ENCODE results near the gene AGPAT2. TPM values are rescaled to one million over a fixed set of nuclear protein-coding genes. Genes with fewer than 3 reads are reported as not detected.

The AGPAT2 gene
- total RNA-seq, 1 experiment from 2014 or later: 77.9 TPM

GRCh38 chr9:136690104-136690805 is 3.0 kb upstream of the AGPAT2 start:
- Histone ChIP-seq H3K27me3 (ENCODE audit: control insufficient read depth, insufficient read depth, low read length) (no peaks in the 10 kb centered on the region), H3K4me3 (ENCODE audit: low read depth in 2 of 2, low read length in 2 of 2) (no peak overlapping the region), H3K27ac (ENCODE audit: low read length) (no peak overlapping the region), H3K4me1 (ENCODE audit: control insufficient read depth, insufficient read depth, low read length) (peaks cover 35% of the 10 kb centered on the region), H3K9me3 (ENCODE audit: control insufficient read depth, insufficient read depth, low read depth, low read length) (no peaks in the 10 kb centered on the region), H3K36me3 (ENCODE audit: control insufficient read depth, insufficient read depth, low read length) (no peaks in the 10 kb centered on the region)
- no TSS peak for BruUV-seq (replicated peaks)
- in situ Hi-C loops (cut with HindIII; ENCODE audit: low pct_unique_long_range_greater_than_20kb, low sequenced_read_pairs): no loop called here
- intact Hi-C loops (cut with micrococcal nuclease; ENCODE audit: unreplicated experiment): no loop called here
- ATAC-seq: no peak
- ChIA-PET POLR2A (interaction anchor here (1.4 kb wide), 1 partner anchor 14 kb away, joined by 3 read pairs; no protein-coding TSS in a partner anchor), CTCF (no interaction called here)
- DNase-seq (ENCODE audit: low read depth, low spot score): no peak
- TF ChIP-seq REST (IDR thresholded peaks at IDR 0.05; ENCODE audit: insufficient read depth in 1 of 2, low read depth in 2 of 2, low read length in 1 of 2): no peak
- TF ChIP-seq SIN3A (IDR thresholded peaks at IDR 0.05; ENCODE audit: borderline replicate concordance, insufficient read depth, low read depth, low read length): no peak
- TF ChIP-seq TCF7L2 (IDR thresholded peaks at IDR 0.05; ENCODE audit: low read depth, low read length): no peak
- no peak for TF ChIP-seq CTCF (IDR thresholded peaks at IDR 0.05)
- TF ChIP-seq POLR2AphosphoS5 (IDR thresholded peaks at IDR 0.05; ENCODE audit: low read depth, low read length): no peak

- no peaks in the 10 kb centered on the region for H3K9me3 ChIP-seq (ENCODE audit: control insufficient read depth, insufficient read depth, low read depth, low read length)
- no peak overlapping the region for H3K27ac ChIP-seq (ENCODE audit: low read length)
- POLR2A ChIA-PET: interaction anchor here (1.4 kb wide), 1 partner anchor 13 kb away, joined by 3 read pairs; no protein-coding TSS in a partner anchor
- peaks cover 35% of the 10 kb centered on the region for H3K4me1 ChIP-seq (ENCODE audit: control insufficient read depth, insufficient read depth, low read length)
- no peaks in the 10 kb centered on the region for H3K27me3 ChIP-seq (ENCODE audit: control insufficient read depth, insufficient read depth, low read length)
- ATAC-seq: no peak
- no peak for DNase-seq (ENCODE audit: low read depth, low spot score)
- H3K36me3 ChIP-seq (ENCODE audit: control insufficient read depth, insufficient read depth, low read length): no peaks in the 10 kb centered on the region
- no peak overlapping the region for H3K4me3 ChIP-seq (ENCODE audit: low read depth in 2 of 2, low read length in 2 of 2)
- in situ Hi-C loops (cut with HindIII; ENCODE audit: low pct_unique_long_range_greater_than_20kb, low sequenced_read_pairs): no loop called here
- CTCF ChIA-PET: no interaction called here
- intact Hi-C loops (cut with micrococcal nuclease; ENCODE audit: unreplicated experiment): no loop called here
- TF ChIP-seq POLR2AphosphoS5 (IDR thresholded peaks at IDR 0.05; ENCODE audit: low read depth, low read length) (no peak), REST (IDR thresholded peaks at IDR 0.05; ENCODE audit: insufficient read depth in 1 of 2, low read depth in 2 of 2, low read length in 1 of 2) (no peak), TCF7L2 (IDR thresholded peaks at IDR 0.05; ENCODE audit: low read depth, low read length) (no peak), CTCF (IDR thresholded peaks at IDR 0.05) (no peak), SIN3A (IDR thresholded peaks at IDR 0.05; ENCODE audit: borderline replicate concordance, insufficient read depth, low read depth, low read length) (no peak)
- no TSS peak for BruUV-seq (replicated peaks)
Observed at GRCh38 chr9:136689108-136689460, 1.8 kb upstream of the AGPAT2 start.
